Right ventricle myocardium superior (tissue), 1 donor: ENCODE data around the gene BSG. TPM values are rescaled to one million over a fixed set of nuclear protein-coding genes. Genes with fewer than 3 reads are reported as not detected.
"Not testable (repeated sequence)": the region's sequence is repeated elsewhere in the genome, so short reads cannot be mapped to it uniquely, and the experiment has no call there.

Source experiments
- ATAC-seq: fragments of 200-7000 bp; cut with Tn5 transposase; one replicate; pipeline ENCODE4 v1.9.1; 2020; ENCODE audit warnings: mild to moderate bottlenecking; ENCODE audit not compliant: poor library complexity
- DNase-seq: peaks from one replicate; pipeline ENCODE4 v3.0.0-alpha.2; 2020
- intact Hi-C: fragments of 100-400 bp; cut with DNase I; formaldehyde crosslinking; loops from one replicate; pipeline ENCODE4 v1.11.2; 2022
- total RNA-seq: library from RNA; stranded (reverse); fragmentation: NEBNext Ultra II Directional; extraction: Animal tissue kit (Norgen Biotek cat#: 25700); gene quantifications from one replicate; pipeline ENCODE4 v1.2.1, GENCODE V29; 2021
- donor health status: DM: no; HTN: yes; CAD: no; lungs with severe emphysema.

The BSG gene
- total RNA-seq, 1 donor from 2014 or later, result 1,928 TPM

- intact Hi-C loops, result no loop called here
- DNase-seq (no peak), ATAC-seq (no peak)
Measured at GRCh38 chr19:611481-611868, 39.1 kb downstream of the BSG start.

- DNase-seq, result no peak
- ATAC-seq, result no peak
- intact Hi-C loops, result no loop called here
Measured at GRCh38 chr19:612941-613340, 40.5 kb downstream of the BSG start.

GRCh38 chr19:613732-614567 is 41.6 kb downstream of the BSG start:
- intact Hi-C loops, result no loop called here
- DNase-seq (no peak), ATAC-seq (no peak)

- no peak for DNase-seq
- intact Hi-C loops, result no loop called here
- peak; percentile 36 for ATAC-seq
Measured at GRCh38 chr19:615619-616018, 43.2 kb downstream of the BSG start.

- DNase-seq, result no peak
- ATAC-seq, result no peak
- intact Hi-C loops, result no loop called here
Measured at GRCh38 chr19:616062-616700, 43.8 kb downstream of the BSG start.

GRCh38 chr19:616747-617526 is 44.5 kb downstream of the BSG start:
- no peak for DNase-seq
- ATAC-seq, result no peak
- intact Hi-C loops, result no loop called here

- intact Hi-C loops, result no loop called here
- DNase-seq, result no peak
- no peak for ATAC-seq
Measured at GRCh38 chr19:617551-618246, 45.3 kb downstream of the BSG start.

- no peak for ATAC-seq
- intact Hi-C loops, result no loop called here
- DNase-seq, result no peak
Measured at GRCh38 chr19:618247-618619, 45.8 kb downstream of the BSG start.

- ATAC-seq, result no peak
- intact Hi-C loops, result no loop called here
- no peak for DNase-seq
Measured at GRCh38 chr19:618674-619285, 46.4 kb downstream of the BSG start.

GRCh38 chr19:619286-620002 is 47.0 kb downstream of the BSG start:
- DNase-seq, result no peak
- intact Hi-C loops, result no loop called here
- no peak for ATAC-seq

GRCh38 chr19:620166-620862 is 47.9 kb downstream of the BSG start:
- intact Hi-C loops, result no loop called here
- no peak for ATAC-seq
- no peak for DNase-seq

- DNase-seq, ATAC-seq, intact Hi-C loops: not testable (repeated sequence)
Measured at GRCh38 chr19:621191-621590, 48.8 kb downstream of the BSG start.

- intact Hi-C loops, result no loop called here
- DNase-seq (no peak), ATAC-seq (no peak)
Measured at GRCh38 chr19:621819-622218, 49.4 kb downstream of the BSG start.

GRCh38 chr19:622666-623065 is 50.3 kb downstream of the BSG start:
- ATAC-seq, result no peak
- intact Hi-C loops, result no loop called here
- DNase-seq, result no peak

- intact Hi-C loops, result no loop called here
- ATAC-seq (no peak), DNase-seq (no peak)
Measured at GRCh38 chr19:623175-623916, 51.0 kb downstream of the BSG start.

- intact Hi-C loops, result no loop called here
- no peak for ATAC-seq
- no peak for DNase-seq
Measured at GRCh38 chr19:623974-624373, 51.6 kb downstream of the BSG start.
